Stimulated activated effector memory CD8-positive, alpha-beta T cell treated with anti-CD3 and anti-CD28 coated beads, Interleukin-12 subunit alpha, Interleukin-12 subunit beta, amount 100 ng/mL, for 72 hours (primary cell): ENCODE measurements around the gene SCMH1.
A peak's percentile ranks its signal among the peaks of the same experiment; 100 is the strongest.

ENCODE experiments used
- ATAC-seq: fragments of 150-1000 bp; cut with Tn5 transposase; 2 replicates; pipeline ENCODE4 v1.10.0; 2021
- DNase-seq, 2 donors: peaks; one replicate each; pipeline ENCODE4 v3.0.0; 2021 to 2022; ENCODE audit warnings: low spot score in 2 of 2
- H3K27ac Mint-ChIP-seq: one replicate; pipeline ENCODE4 v1.8.0; 2022; ENCODE audit warnings: mild to moderate bottlenecking, mixed read lengths
- H3K36me3 Mint-ChIP-seq: one replicate; pipeline ENCODE4 v1.8.0; 2022; ENCODE audit warnings: mild to moderate bottlenecking, mixed read lengths
- H3K4me1 Mint-ChIP-seq: one replicate; pipeline ENCODE4 v1.8.0; 2022; ENCODE audit warnings: mixed read lengths
- H3K4me3 Mint-ChIP-seq: one replicate; pipeline ENCODE4 v1.8.0; 2022; ENCODE audit warnings: mild to moderate bottlenecking, mixed read lengths
- H3K9me3 Mint-ChIP-seq: one replicate; pipeline ENCODE4 v1.8.0; 2022; ENCODE audit warnings: mixed read lengths

Gene SCMH1

DNA sequence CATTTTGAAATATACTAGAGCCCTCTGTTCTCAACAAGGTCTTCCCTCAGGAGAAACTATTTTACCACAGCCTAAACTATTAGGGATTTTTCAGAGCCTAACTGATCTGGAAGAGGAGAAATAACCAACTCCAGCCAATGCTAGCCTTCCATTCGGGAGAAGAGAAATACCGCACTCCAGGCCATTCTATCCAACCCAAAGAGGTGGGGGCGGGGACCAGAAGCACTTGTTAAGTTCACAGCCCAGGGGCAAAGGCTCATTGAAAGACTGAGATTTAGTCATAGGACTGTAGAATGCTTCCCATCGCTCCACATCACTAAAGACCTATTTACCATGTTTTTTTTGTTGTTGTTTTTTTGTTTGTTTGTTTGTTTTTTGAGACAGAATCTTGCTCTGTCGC, 185.2 kb downstream of the SCMH1 start:
- no peaks in the 10 kb centered on the region for H3K4me1 Mint-ChIP-seq

DNA sequence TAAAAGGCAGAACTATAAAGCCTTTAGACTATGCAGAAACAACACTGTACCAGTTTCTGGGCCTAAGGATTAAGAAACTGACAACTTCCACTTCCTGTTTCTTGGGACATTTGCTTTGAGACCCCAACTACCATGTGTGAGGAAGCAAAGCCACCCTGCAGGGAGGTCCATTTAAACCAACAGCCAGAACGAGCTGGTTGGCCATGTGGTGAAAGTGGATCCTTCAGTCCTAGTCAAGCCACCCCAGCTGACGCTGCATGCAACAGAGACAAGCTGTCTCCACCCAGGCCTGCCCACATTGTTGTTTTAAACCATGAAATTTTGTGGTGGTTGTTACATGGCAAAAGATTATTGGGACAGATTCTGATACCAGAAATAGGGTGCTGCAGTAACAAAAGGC, 188.8 kb downstream of the SCMH1 start:
- no peak overlapping the region for H3K27ac Mint-ChIP-seq
- peaks cover 29% of the 10 kb centered on the region for H3K36me3 Mint-ChIP-seq
- ATAC-seq (no peak), DNase-seq (no peak)
- no peaks in the 10 kb centered on the region for H3K4me1 Mint-ChIP-seq
- H3K9me3 Mint-ChIP-seq, result no peaks in the 10 kb centered on the region
- no peak overlapping the region for H3K4me3 Mint-ChIP-seq

More for the DNA sequence above, 185.2 kb downstream of the SCMH1 start:
- H3K9me3 Mint-ChIP-seq, result no peaks in the 10 kb centered on the region
- no peak overlapping the region for H3K27ac Mint-ChIP-seq
- ATAC-seq (no peak), DNase-seq (no peak)
- H3K4me3 Mint-ChIP-seq, result no peak overlapping the region
- H3K36me3 Mint-ChIP-seq, result peaks cover 29% of the 10 kb centered on the region

DNA sequence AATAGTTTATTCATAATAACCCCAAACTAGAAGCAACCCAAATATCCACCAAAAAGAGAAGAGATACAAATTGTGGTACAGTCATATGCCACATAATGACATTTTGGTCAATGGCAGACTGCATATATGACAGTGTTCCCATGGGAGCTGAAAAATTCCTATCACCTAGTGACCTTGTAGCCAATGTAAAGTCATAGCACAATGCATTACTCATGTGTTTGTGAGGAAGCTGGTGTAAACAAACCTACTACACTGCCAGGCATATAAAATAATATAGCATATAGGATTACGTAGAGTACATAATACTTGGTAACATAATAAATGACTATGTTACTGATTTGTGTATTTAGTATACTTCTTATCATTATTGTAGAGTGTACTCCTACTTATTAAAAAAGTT, 191.1 kb downstream of the SCMH1 start:
- no peaks in the 10 kb centered on the region for H3K4me1 Mint-ChIP-seq
- H3K9me3 Mint-ChIP-seq, result no peaks in the 10 kb centered on the region
- DNase-seq (no peak), ATAC-seq (no peak)
- no peak overlapping the region for H3K4me3 Mint-ChIP-seq
- H3K27ac Mint-ChIP-seq, result no peak overlapping the region
- peaks cover 38% of the 10 kb centered on the region for H3K36me3 Mint-ChIP-seq

DNA sequence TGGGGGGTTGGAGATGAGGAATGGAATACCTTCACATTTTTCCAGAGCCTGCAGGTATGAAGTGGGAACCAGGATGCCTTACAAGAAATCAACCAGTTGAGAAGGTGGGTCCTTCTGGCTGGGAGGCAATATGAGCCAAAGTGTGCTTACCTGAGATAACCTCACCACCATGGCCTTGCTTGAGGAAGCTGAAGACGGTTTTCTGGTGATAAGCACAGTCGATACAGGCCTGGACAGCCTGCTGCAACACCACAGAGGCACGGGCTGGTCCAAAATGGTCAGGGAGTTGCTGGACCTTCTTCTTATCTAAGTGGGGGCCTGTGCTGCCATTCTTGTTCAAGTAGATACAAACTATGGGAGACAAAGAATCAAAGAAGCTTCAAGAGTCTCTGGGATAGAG, 193.6 kb downstream of the SCMH1 start:
- Mint-ChIP-seq H3K27ac (no peak overlapping the region), H3K4me3 (no peak overlapping the region), H3K4me1 (peaks cover 9% of the 10 kb centered on the region), H3K36me3 (peaks cover 43% of the 10 kb centered on the region), H3K9me3 (no peaks in the 10 kb centered on the region)
- ATAC-seq (no peak), DNase-seq (no peak)

DNA sequence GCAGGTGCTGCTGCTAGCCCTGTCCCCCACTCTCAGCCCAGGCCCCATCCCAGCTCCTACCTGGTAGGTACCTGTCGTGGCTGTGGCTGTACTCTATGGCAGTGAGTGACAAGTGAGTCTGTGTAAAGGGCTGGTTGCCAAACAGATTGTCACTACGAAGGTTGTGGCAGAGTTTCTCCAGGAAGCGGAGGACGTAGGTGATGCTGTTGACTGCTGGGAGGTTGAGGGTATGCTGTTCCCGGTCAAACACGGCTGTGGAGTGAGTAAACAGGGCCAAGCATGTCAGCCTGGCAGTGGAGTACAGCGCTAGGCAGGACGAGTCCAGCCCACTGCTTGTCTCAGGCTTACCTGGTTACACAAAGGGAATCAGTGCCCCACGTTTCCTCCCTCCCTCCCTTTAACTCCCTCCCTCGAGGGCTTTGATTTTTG, 195.7 kb downstream of the SCMH1 start:
- Mint-ChIP-seq H3K27ac (peak overlapping the region; percentile 45), H3K4me3 (no peak overlapping the region), H3K4me1 (peaks cover 9% of the 10 kb centered on the region), H3K9me3 (no peaks in the 10 kb centered on the region), H3K36me3 (peaks cover 37% of the 10 kb centered on the region)
- no peak for DNase-seq
- ATAC-seq, result no peak

DNA sequence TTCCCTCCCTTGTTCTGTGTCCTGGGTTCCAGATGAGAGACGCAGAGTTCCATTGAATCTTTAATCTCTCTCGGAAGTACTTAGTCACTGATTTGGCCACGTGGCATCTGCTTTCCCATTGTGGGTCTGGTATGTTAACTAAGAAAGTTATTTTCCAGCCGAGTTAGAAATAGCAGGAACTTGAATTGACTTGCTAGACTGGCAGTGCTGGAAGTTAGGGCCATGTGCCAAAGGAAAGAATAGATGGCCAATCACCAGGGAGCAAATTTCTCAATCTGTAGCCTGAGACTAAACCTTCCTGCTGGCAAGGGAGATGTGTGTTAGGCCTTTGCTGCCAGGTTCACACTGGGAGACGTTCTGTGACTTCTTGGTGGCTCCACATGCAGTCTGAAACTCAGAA, 196.4 kb downstream of the SCMH1 start:
- no peaks in the 10 kb centered on the region for H3K9me3 Mint-ChIP-seq
- H3K4me3 Mint-ChIP-seq, result no peak overlapping the region
- DNase-seq (no peak), ATAC-seq (no peak)
- peaks cover 9% of the 10 kb centered on the region for H3K4me1 Mint-ChIP-seq
- H3K36me3 Mint-ChIP-seq, result peaks cover 41% of the 10 kb centered on the region
- H3K27ac Mint-ChIP-seq, result peak overlapping the region; percentile 45

DNA sequence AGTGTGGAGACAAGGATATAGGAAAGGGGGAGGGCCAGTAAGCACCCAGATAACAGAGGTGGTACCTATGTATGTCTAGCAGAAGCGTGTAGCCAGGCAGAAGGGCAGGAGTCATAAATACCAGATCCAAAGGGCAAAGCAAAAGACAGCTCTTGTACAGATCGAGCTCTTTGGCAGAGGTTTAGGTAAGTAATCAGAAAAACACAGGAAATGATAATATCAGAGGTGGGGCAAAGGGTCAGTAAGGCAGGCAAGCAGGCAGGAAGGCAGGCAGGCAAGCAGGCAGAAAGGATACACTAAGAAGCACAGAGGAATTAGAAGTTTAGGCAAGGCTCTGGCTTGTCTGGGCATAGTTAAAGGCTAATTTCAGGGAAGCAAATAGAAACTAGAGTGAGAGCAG, 197.9 kb downstream of the SCMH1 start:
- no peaks in the 10 kb centered on the region for H3K9me3 Mint-ChIP-seq
- peak overlapping the region; percentile 45 for H3K27ac Mint-ChIP-seq
- peaks cover 37% of the 10 kb centered on the region for H3K36me3 Mint-ChIP-seq
- H3K4me1 Mint-ChIP-seq, result peaks cover 14% of the 10 kb centered on the region
- H3K4me3 Mint-ChIP-seq, result no peak overlapping the region
- no peak for DNase-seq
- no peak for ATAC-seq

DNA sequence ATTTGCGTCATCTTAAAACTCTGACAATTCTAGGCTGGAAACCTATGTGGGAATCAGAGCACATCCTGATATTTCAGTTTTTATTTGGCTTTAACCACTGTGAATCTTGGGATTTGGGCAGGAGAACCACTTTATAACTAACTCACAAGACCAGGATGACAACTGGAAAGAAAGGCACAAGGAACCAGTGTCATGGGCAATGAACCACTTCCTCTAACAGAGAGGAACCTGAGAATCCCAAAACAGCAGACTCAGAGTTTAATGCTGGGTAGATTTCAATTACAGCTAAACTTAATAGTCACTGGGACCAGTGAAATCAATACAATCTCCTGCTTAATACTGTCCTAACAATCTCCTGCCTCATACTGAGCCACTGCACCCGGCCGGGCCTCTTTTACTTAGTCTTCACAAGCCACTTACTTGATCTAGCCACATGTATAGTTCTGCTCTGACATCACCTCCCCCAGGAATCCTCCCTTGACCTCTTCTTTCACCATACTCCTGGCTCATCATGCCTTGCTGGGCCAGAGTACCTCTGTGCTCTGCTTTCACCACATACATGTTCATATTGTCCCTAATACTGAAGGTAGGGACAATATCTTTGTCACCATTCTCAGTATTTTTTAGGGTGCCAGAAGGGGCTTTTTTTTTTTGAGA, 200.4 kb downstream of the SCMH1 start:
- no peak overlapping the region for H3K27ac Mint-ChIP-seq
- DNase-seq (no peak), ATAC-seq (no peak)
- H3K9me3 Mint-ChIP-seq, result no peaks in the 10 kb centered on the region
- H3K36me3 Mint-ChIP-seq, result peaks cover 28% of the 10 kb centered on the region
- H3K4me3 Mint-ChIP-seq, result no peak overlapping the region
- peaks cover 14% of the 10 kb centered on the region for H3K4me1 Mint-ChIP-seq

DNA sequence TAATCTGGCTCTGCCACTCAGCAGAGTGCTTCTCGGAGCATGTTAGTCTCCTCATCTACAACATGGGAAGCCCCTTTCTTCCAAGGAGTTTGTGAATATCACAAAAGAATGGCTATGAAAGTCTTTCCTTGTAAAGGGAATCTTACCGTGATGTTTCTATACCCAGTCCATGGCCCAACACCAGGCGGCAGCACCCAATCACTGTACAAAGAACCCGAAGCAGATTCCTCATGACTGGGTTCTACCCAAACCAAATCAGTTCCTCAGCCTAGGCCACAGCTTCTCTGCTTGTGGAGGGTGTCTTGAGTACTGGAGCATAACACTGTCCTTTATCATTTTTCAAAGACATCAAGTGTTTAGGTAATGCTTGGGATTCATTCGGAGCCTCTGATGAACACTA, 204.0 kb downstream of the SCMH1 start:
- H3K4me1 Mint-ChIP-seq, result peaks cover 5% of the 10 kb centered on the region
- DNase-seq, result no peak
- H3K27ac Mint-ChIP-seq, result no peak overlapping the region
- H3K4me3 Mint-ChIP-seq, result no peak overlapping the region
- H3K36me3 Mint-ChIP-seq, result peaks cover 18% of the 10 kb centered on the region
- no peak for ATAC-seq
- no peaks in the 10 kb centered on the region for H3K9me3 Mint-ChIP-seq

DNA sequence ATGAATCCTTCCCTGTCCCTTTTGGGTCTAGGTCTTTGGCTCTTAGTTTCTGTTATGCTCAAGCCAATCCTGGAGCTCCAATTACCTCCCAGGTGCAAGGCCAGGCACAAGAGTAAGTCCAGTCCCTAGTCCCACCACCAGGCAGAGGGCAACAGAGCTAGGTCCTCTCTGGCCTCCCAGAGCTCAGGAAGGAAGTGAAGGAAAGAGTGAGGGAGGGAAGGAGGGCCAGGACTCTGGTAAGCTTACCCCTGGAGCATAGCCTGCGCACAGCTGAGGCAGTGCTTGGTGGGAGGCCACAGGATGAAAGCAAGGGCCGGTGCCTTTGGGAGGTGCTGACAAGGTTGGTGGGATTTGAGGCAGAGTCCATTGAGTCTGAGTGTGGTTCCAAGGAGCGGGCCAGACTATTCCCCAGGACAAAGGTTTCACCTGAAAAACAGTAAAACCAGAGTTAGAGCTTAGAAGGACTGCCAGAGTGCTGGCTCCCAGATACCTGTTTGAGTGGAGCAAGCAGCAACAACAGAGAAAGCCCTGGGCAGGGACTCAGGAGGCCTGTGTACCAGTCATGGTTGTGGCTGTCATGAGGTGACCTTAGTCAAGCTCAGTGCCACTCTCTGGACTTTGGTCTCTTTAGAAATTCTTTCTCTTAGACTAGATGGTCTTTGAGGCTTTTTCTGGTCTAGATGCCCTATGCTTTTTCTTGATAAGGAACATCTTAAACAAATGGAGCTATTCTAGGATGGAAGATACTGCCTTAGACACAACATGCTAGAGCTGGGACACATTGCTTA, 204.8 kb downstream of the SCMH1 start:
- H3K36me3 Mint-ChIP-seq, result peaks cover 24% of the 10 kb centered on the region
- H3K27ac Mint-ChIP-seq, result no peak overlapping the region
- ATAC-seq (no peak), DNase-seq (no peak)
- H3K4me3 Mint-ChIP-seq, result no peak overlapping the region
- H3K9me3 Mint-ChIP-seq, result no peaks in the 10 kb centered on the region
- peaks cover 5% of the 10 kb centered on the region for H3K4me1 Mint-ChIP-seq

DNA sequence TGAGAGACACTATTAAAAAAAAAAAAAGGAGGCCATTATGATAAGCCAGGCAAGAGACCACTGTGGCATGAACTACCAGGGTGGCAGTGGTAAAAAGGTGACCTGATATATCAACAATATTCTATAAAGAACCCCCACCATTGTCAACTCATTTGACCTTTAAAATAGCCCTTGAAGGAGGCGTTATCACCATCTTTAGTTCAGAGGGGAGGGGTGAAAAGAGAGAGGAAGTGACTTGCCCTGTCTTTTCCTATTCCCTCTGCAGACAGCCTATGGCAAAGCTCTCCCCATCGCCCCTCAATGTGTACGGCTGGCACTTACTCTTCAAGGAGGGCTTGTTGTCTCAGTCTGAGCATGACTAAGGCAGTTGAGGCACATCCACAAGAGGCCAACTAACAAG, 208.8 kb downstream of the SCMH1 start:
- H3K36me3 Mint-ChIP-seq, result peaks cover 43% of the 10 kb centered on the region
- H3K27ac Mint-ChIP-seq, result no peak overlapping the region
- H3K9me3 Mint-ChIP-seq, result no peaks in the 10 kb centered on the region
- H3K4me3 Mint-ChIP-seq, result no peak overlapping the region
- H3K4me1 Mint-ChIP-seq, result no peaks in the 10 kb centered on the region
- DNase-seq (no peak), ATAC-seq (no peak)

DNA sequence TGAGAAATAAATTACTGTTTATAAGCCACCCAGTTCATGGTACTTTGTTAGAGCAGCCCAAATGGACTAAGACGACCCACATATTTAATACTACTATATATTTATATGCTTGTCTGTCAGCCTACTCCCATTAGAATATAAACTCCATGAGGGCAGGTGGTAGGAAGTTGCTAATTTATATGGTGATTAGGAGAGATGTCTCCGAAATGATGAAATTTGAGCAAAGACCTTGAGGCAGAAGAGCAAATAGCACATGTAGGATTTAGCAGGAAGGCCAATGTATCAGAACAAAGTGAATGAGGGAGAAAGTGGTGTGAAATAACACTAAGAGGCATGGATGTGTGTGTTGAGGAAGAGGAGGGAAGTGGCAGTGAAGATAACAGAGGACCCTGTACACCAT, 210.0 kb downstream of the SCMH1 start:
- H3K4me1 Mint-ChIP-seq, result no peaks in the 10 kb centered on the region
- no peak overlapping the region for H3K4me3 Mint-ChIP-seq
- ATAC-seq (no peak), DNase-seq (no peak)
- H3K9me3 Mint-ChIP-seq, result no peaks in the 10 kb centered on the region
- H3K27ac Mint-ChIP-seq, result peak overlapping the region; percentile 5
- H3K36me3 Mint-ChIP-seq, result peaks cover 53% of the 10 kb centered on the region

DNA sequence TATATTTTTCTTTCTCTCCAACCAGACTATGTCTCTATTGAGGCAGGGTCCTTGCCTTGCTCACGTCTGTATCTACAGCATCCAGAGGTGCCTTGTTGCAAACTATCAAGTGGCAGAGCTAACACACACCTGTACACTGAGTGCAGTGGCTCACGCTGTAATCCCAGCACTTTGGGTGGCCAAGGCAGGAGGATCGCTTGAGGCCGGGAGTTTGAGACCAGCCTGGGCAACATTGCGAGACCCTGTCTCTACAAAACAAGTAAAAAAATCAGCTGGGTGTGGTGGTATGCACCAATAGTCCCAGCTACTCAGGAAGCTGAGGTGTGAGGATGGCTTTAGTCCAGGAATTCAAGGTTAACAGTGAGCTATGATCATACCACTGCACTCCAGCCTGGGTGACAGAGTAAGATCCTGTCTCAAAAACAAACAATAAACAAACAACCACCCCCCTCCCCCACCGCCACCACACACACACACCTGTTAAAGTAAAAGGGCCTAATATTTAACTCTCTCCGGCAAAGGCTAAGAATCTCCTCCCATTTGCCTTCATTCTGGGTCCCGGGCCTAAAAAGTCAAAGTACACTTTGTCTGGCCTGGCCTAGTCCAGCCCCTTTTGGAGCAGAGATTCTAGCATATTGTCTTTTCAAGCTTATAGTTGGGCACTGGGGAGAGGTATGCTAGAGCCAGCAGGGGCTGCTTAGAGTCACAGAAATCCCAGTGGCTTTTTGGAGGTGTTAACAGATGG, 211.1 kb downstream of the SCMH1 start:
- peaks cover 61% of the 10 kb centered on the region for H3K36me3 Mint-ChIP-seq
- DNase-seq (no peak), ATAC-seq (no peak)
- H3K4me3 Mint-ChIP-seq, result no peak overlapping the region
- no peaks in the 10 kb centered on the region for H3K9me3 Mint-ChIP-seq
- peaks cover 5% of the 10 kb centered on the region for H3K4me1 Mint-ChIP-seq
- peak overlapping the region; percentile 2 for H3K27ac Mint-ChIP-seq

DNA sequence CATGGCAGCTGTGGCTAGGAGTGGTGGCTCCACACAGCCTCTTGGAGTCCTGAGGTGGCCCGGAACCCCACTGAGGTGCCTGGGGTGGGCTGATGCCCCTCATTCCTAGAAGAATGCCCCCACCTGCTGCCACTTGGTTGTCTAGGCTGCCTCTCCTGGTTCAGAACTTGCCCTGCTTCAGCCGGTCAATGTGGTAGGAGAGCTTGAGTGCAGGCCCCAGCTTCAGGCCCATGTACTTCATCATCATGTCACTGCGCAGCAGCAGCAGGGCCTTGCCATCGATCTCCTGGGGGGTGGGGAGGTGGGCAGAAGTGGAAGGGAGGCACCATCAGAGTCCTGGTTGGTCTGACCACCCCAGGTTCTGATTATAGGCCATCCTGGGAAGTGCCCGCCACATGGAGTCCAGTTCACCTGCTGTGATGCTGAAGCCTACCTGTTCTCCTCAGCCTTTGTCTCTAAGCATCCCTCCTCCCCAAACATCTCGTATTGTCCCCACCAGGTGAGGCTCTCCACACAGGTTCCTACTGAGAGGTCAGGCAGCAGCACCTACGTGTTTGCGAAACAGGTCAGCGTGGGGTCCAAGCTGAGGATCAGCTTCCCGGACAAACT, 214.0 kb downstream of the SCMH1 start:
- no peaks in the 10 kb centered on the region for H3K9me3 Mint-ChIP-seq
- peak overlapping the region; percentile 81 for H3K27ac Mint-ChIP-seq
- no peak for ATAC-seq
- peaks cover 78% of the 10 kb centered on the region for H3K36me3 Mint-ChIP-seq
- DNase-seq, result no peak
- no peak overlapping the region for H3K4me3 Mint-ChIP-seq
- peaks cover 6% of the 10 kb centered on the region for H3K4me1 Mint-ChIP-seq

DNA sequence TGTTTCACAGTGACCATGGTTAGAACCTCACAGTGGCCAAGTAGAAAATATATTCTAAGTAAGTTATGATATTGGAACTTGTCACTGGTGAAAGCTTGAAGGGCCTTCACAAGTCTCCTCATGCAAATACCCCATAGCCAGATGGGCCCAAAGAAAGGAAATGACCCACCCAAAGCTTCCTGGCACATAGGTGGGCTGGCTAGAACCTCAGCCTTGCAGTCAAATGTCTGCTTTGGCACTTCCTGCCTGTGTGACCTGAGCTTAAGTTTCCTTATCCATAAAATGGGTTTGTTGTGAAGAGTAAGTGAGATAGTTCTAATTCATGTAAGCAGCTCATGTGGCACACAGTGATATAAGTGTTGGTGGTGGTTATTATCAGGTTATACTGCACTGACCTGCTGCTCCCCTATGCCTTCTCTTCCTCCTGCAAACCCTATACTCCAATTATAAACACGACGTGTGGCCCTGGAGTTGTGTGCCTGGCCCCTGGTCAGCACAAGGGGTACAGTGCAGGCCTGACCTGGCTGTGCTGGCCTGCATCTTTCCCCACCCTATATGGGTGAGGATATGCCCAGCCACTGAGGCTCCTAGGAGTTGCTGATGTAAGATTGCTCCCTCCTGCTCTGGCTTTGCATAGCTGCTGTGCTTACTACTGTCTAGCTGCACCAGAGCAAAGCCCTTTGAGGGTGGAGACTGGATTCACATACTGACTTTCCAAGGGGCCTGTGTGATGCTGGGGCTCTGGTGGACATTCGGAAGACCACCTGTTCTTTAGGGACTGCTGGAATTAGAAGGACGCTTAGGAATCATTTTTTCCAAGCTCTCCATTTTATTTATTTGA, 215.9 kb downstream of the SCMH1 start:
- no peaks in the 10 kb centered on the region for H3K9me3 Mint-ChIP-seq
- ATAC-seq (no peak), DNase-seq (no peak)
- peak overlapping the region; percentile 21 for H3K27ac Mint-ChIP-seq
- H3K4me1 Mint-ChIP-seq, result peaks cover 15% of the 10 kb centered on the region
- peaks cover 78% of the 10 kb centered on the region for H3K36me3 Mint-ChIP-seq
- H3K4me3 Mint-ChIP-seq, result no peak overlapping the region
